LoVo (cell line): ENCODE measurements around the gene TRAPPC3.
A peak's percentile ranks its signal among the peaks of the same experiment; 100 is the strongest.

Experiments used
- DNase-seq: peaks from one replicate; pipeline ENCODE4 v3.0.0-alpha.2; 2016; ENCODE audit warnings: low spot score

Gene TRAPPC3

DNA sequence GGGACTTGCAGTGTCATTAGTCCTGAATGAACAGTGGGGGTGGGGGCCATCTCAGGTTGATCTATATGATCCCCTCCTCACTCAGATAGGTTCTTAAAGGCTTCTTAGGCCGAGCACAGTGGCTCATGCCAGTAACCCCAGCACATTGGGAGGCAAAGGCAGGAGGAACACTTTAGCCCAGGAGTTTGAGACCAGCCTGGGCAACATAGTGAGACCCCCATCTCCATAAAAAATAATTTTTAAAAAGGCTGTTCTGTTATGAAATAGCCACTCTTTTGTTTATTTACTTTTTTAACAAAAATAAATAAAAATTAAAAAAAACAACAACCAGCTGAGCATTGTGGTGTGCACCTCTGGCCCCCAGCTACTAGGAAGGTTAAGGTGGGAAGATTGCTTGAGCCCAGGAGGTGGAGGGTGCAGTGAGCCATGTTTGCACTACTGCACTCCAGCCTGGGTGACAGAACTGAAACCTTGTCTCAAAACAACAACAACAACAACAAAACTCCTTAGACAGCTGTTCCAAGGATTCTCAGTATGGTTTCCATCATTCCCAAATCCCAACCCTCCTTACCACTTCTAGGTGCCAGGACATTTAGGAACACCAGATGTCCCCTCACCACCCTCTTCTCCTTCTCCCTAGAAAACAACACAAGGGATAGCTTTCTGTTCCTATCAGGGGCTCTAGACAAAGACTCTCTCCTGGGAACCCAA, 2.0 kb upstream of the TRAPPC3 start:
- no peak for DNase-seq

DNA sequence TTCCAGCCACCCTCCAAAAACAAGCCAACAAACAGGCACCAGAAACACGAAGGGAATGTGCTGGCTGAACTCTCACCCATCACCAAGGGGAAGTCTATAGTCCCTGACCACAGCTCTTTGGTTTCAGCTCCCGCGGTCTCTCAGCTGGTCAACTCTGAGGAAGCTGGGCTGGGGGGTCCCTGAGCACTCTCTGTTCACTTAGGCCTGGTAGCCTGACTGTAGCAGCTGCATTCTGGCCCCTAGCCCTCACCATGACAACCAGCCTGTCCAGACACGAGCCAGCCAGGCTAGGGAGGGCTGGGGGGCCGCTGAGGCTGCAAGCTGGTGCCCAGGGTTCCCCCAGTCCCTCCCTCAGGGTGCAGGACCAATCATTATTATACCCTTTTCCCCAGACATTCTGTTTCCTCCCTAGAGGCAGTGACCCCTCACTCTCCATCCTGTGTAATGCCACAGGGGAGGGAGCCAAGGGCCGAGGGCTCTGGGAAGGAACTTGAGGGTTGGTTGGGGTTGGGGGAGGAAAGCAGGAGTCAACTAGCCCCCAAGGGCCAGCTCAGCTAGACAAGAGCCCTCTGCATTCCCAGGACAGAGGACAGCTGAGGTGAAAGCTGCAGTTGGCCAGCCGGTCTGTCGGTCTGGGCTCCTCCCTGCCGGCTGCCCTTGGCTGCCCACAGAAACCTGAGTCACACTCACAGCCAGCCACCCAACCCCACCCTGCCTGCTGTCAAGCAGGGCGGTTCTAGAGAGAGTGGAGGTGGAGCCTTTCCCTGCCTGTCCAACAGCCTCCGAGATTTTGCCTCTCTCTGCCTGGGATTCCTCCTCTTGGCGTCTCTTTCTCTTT, 1.2 kb upstream of the TRAPPC3 start:
- peak; percentile 92 for DNase-seq

DNA sequence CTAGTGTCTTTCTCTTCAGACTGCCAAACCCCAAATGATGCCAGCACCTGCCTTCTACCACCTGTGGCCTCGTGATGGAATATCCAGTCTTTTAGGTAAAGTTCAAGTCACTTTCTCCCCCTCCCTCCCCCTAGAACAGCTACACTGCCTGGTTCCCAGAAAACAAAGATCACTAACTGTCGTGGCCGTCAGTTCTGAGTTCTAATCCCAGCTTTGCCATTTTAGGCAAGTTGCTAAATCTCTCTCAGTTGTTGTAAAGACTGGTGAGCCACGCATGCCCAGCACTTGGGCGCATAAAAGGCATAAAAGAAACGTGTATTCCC, 648 bp upstream of the TRAPPC3 start:
- DNase-seq, result no peak

DNA sequence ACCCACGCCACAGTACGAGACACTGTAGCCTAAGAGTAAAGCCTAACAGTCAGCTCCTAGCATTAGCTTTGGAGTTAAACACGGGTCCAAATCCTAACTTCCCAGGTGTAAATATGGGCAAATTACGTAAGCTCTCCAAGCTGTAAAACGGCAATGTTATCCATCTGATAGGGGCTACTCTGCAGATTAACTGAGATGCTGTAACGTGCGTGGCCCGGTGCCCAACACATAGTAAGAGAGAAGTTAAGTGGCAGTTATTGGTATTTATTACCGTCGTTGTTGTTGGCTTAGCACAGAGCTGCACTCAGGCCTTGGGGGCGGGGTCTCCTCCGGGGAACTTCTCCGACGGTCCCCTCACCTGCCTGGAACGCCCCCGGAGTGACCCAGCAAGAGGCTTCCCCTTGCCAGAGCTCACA, 457 bp downstream of the TRAPPC3 start:
- DNase-seq, result no peak

DNA sequence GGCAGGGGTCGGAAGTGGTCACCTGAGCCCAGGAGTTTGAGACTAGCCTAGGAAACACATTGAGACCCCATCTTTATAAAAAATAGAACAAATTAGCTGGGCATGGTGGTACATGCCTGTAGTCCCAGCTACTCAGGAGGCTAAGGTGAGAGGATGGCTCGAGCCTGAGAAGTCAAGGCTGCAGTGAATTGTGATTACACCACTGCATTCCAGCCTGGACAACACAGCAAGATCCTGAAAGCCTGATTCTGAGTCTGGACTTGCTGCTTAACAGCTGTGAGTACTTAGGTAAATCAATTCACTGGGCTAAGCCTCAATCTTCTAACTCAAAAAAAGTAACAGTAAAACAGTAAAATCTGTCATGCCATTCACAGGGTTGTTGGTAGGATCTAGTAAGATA, 4.9 kb downstream of the TRAPPC3 start:
- no peak for DNase-seq

DNA sequence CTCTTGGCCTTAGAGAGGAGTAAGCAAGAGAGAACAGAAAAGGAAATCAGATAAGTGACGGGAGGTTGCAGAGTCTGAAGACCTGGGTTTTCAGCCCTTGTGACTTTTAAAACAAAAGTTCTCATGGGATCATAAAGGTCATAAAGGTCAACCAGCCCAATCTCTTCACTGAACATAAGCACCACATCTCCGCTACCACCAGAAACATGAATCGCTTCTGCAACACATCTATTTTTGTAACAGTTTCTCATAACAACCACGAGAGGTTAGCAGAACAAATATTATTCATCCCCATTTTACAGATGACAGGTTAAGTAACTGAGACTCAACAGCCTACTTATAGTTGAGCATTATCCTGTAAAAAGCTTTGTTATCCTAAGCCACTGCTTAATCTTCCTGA, 5.9 kb downstream of the TRAPPC3 start:
- DNase-seq, result no peak

DNA sequence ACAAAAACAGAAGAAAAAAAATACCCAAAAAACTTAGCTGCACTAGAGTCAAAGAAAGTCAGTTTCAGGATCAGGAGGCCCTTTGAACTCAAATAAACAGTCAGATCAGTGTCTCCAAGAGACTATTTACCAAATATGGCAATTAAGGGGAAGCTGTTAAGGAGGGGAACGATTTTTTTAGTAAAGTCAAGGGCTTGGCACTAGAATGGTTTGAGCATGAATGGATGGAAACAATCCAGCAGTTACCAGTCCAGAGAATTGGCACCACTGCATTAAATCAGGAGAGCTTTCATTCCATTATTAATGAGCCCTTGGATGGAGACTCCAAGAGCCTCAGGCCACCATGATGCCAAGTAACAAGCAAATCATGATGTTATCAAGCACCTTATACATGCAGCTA, 7.2 kb downstream of the TRAPPC3 start:
- DNase-seq, result no peak

DNA sequence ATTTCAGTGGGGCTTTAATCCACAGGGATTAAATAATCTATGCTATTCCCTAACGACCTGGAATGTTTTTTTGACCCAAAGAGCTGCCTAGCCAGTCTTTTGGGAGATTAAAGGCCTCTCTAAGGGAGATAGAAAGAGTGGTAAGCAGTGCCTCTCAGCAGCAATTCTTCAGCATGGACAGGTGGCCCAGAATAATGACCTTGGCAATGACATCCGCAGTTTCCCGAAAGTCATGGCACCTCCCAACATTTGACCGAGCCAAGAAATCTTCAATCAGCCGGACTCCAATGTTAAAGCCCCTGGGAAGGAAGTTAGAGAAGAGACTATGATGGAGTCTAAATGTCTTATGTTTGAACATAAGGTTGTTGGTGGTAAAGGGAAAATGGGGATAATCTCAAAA, 9.8 kb downstream of the TRAPPC3 start:
- no peak for DNase-seq

DNA sequence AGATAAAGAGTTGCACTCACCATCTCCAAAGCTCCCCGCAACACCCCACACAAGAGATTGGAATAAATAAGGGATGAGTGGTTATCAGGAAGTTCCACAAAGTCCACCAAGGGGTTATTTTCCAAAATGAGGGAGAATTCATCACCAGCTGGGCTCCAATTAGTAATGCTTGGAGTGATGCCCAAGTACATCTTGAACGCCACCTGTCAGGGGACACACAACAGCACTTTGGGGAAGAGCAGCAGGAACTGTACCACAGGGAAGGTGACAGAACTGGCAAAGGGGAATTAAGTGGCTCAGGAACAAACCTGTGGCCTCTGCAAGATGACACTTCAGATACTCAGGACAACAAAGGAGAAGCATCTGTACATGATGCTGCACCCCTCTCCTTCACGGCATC, 11.5 kb downstream of the TRAPPC3 start:
- DNase-seq, result no peak

DNA sequence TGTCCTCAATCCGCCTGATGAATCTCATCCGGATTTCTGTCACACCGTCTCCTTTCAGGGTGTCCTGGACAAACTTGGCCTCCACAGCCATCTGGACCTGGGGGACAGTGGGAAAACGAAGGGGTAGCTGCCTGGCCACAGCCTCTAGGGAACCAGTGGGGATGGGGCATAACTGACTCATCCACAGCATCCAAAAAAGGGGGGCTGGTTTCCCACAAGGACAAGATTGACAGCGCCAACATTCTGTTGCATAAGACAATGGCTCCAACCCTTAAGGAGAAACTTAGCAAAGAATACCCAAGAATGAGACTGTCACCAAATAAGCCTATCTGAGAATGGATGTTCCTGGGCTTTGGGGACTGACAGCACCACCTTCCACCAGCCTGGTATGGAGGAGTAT, 12.1 kb downstream of the TRAPPC3 start:
- no peak for DNase-seq

DNA sequence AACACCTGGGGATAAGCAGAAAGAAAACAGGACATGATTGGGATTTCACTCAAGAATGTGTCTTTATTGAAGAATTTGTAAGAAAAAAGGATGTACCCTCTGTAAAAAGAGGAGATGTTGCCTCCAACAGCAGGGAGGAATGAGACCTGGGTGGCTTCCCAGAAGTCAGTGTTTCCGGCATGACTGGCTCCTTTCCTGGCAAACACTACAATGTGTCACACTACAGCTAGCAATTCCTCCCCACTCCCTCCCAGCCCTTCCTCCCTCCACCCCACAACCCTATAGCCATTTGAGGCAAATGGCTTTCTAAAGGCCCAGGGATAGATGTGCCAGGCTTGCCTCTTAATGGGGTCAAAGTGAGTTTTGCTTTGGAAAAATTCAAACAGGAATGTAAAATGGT, 12.8 kb downstream of the TRAPPC3 start:
- no peak for DNase-seq

DNA sequence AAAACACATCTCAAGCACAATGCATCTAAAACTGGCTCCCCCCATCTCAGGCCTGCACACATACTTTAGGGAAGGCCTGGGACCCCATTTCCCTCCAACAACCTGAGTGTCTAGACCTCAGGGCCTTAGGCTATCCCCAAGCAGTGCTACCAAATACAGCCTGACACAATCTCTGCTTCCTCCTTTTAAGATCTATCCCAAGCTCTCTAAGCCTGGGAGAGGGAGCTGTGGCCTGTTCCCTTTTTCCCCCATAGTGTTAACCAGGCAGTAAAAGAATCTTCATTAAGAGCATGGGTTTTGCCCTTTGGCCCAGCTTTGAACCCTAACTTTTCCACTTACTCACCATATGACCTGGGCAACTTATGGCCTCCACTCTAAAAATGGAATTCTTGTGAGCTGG, 13.5 kb downstream of the TRAPPC3 start:
- no peak for DNase-seq

DNA sequence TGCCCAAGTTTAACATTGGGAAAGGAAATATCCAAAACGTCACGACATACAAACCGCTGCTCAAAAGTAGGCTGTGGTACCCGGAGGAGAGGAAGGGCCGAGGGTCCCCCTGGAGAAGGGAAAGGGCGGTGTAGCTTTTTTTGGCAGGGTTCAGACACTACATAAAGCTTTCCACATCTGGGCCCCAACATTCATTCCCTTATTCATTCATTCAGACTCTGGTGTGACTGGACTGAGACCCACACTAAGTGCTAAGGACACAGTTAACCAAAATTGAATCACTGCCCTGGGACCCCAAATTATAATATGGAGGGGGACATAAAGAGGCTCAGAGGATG, 14.0 kb downstream of the TRAPPC3 start:
- DNase-seq, result no peak

DNA sequence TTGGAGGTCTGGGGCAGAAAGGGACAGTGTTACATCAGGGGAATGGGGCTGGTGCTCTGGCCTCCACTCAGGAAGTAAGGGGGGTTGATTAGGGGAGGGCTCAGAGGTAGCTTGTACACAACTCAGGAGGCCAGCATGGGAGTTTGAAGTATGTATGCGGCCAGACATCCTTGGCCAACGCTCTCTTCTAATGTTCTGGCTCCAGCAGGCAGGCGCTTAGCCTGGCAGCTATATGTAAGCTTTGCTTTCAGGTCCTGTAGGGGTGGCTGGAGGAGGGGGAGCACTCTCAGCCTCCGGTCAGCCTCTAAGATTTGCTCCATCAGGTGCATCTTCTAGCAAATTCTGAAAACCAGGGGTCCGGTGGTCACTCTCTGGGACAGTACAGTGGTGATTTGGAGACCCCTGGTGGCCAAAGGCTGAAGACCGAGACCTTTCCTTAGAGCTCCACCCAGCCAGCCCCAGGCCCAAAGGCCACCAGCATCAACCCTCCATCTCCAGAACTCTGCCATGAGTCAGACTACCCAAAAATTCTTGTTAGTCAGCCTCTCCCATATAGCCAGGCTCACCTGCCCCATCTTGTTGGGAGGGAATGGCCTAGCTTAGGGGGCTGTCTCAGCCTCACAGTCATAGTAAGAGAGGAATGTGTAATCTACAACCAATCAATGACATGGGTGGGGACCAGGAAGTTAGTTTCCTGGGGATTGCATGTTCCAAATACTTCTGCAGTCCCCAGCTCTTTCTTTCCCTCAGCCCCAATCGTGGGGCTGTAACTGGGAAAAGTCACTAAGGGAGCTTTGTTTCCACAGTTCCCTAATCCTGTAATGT, 14.6 kb downstream of the TRAPPC3 start:
- DNase-seq, result peak; percentile 23

DNA sequence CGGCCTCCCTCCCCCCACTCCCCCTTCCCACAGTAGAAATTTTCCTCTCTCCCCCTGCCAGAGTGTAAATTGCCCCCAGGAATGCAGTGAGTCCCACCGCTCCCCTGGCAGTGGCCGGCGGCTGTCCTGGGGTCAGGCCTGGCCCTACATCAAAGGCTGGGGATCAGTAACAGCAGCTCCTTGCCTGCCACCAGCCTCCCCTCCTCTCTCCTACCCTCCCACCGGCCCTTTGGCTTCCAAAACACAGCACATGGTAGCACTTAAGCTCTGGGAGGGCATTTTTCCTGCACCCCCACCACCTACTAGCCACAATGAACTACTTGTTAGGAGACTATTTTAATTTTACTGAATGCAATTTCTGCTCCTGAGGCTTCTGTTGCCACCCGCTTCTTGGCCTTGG, 15.3 kb downstream of the TRAPPC3 start:
- no peak for DNase-seq

DNA sequence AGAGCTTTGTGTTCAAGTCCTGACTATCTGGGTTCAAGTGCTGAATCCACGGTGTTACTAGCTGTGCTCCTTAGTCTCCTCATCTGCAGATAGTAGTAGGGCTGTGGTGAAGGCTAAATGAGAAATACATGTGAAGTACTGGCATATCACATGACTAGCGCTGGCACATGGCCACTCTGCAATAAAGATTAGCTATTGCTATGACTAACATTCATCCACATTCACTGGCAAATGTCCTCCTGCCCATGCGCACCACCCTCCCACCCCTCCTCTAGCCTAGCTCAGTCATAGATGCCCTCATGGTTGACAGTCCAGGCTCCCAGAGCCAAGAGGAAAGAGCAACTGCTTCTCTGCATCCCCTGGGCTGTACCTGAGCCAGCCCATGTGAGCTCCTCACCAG, 15.8 kb downstream of the TRAPPC3 start:
- peak; percentile 81 for DNase-seq

DNA sequence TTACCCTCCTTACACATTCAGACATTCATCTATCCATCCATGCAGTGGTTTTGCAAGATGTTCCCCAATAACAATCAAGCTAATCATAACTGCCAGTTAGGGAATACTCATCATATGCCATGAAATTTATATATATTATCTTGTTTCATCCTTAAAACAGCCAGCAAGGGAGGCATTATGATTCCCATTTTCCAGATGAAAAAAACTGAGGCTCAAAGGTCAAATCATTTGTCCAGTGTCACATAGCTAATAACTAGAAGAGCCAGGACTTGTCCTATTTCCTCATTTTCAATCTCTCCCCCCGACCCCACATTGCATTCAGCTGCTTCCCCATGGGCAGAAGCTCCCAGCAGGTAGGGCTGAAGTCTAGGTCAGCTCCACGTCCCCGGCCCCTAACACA, 17.3 kb downstream of the TRAPPC3 start:
- DNase-seq, result no peak

DNA sequence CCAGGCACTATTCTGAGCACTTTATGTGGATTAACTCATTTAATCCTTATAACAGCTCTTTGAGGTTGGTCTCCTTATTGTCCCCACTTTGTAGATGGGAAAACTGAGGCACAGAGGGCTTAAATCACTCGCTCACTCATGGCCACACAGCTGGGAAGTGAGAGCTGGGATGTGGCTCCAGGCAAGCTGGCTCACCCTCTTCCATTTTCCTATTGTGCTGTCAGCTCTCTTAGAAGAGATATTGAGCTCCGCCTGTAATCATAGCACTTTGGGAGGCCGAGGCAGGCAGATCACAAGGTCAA, 20.4 kb downstream of the TRAPPC3 start:
- no peak for DNase-seq

DNA sequence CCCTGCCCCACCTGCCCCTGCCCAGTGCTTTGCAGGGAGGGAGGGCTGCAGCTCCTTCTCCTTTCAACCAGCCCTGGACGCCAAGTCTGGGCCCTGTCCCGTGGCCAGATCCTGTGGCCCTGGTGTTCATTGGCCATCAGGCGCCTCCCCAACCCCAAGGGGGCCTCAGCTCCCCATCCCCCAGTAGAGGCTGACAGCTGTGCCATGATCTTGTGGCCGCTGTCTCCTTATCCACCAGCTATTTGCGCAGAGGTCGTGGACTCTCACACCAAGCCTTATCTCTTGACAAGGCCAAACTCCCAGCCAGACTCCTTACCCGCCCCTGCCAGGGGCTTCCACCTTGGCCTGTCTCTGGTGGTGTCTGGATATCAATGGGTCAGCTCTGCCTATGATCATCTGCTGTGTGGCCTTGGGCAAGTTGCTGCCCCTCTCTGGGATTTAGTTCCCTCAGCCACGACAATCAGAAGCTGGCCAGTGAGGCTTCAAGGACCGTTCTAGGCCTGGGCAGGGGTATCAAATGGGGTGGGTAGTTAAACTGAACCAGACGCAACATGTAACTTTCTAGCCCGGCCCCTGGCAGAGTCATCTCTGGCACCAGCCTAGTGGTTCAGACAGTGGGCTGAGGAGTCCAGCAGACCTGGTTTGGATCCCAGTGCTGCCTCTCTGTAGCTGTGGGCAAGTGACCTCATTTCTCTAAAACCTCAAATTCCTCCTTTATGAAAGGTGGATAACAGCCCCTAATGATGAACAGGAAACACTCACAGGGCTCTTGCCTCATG, 21.0 kb downstream of the TRAPPC3 start:
- no peak for DNase-seq

DNA sequence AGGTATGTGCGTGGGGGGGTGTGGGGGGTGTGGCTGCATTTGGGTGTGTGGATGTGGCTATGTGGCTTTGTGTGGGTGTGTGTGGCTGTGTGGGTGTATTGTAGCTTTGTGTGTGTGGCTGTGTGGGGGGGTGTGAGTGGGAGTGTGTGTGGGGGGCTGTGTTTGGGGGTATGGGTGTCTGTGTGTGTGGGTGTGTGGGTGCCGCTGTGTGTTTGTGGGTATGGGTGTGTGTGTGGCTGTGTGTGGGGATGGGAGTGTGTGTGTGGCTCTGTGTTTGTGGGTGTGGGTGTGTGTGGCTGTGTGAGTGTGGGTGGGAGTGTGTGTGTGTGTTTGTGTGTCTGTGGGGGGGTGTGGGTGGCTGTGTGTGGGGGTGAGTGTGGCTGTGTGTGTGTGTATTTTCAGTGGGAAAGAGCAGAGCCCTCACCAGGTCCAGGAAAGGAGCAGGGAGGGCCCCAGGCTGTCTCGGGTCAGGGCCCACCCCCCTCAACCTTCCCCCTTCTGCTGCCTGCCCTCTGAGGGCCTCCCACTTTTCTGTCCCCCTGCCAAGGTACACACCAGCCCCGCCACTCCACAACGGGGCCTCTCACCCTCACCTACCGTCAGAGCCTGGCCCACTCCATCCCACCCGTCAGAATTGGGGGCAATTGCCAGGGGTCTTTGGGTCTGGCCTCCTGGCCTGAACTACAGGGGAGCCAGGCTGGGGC, 22.3 kb downstream of the TRAPPC3 start:
- DNase-seq, result no peak

DNA sequence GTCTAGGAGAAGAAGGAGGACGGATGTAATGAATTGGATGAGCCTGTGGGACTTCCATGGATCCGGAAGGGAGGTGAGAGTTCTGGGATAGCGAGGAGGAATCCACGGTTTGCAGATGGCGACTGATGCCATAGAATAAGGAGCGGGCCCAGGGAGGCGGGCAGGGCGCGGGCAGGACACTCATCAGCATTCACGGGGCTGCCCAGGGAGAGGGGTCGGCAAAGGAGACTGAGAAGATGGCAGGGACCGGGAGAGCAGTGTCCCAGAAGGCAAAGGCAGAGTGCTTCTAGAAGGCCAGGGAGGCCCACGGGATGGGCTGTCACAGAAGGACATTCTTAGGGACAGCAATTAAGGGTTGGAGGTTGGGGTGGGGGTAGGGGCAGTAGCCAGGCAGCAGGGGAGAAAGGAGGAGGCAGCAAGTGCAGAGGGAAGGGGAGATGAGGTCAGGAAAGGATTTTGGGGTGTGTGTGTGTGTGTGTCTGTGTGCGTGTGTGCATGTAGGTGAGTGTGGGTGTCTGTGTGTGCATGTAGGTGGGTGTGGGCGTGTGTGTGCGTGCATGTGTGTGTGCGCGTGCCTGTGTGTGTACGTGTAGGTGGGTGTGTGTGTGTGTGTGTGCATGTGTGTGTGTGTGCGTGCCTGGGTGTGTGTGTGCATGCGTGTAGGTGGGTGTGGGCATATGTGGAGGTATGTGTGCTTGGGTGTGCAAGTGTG, 23.1 kb downstream of the TRAPPC3 start:
- no peak for DNase-seq
